WTC11 (cell line): ENCODE measurements around the gene SPHKAP.

Experiments
- NFYB ChIP-seq: sonication (generic); formaldehyde crosslinking; conservative IDR thresholded peaks from 2 replicates; pipeline ENCODE4 v1.8.0; 2022; ENCODE audit warnings: low read depth, missing genetic modification reagents
- NR2C2 ChIP-seq: sonication (generic); formaldehyde crosslinking; IDR thresholded peaks from 2 replicates; pipeline ENCODE4 v1.8.0; 2022; ENCODE audit warnings: mild to moderate bottlenecking, missing genetic modification reagents
- TP53 ChIP-seq: sonication (generic); formaldehyde crosslinking; IDR thresholded peaks from 2 replicates; pipeline ENCODE4 v1.8.1; 2023; ENCODE audit warnings: mild to moderate bottlenecking, missing genetic modification reagents
- ZNF138 ChIP-seq: sonication (generic); formaldehyde crosslinking; conservative IDR thresholded peaks from 2 replicates; pipeline ENCODE4 v1.8.1; 2022; ENCODE audit warnings: mild to moderate bottlenecking, moderate library complexity, missing genetic modification reagents
- ZNF263 ChIP-seq: sonication (generic); formaldehyde crosslinking; IDR thresholded peaks from 2 replicates; pipeline ENCODE4 v1.8.1; 2022; ENCODE audit warnings: low read depth, mild to moderate bottlenecking, moderate library complexity, missing genetic modification reagents
- TF ChIP-seq, protein P1 (sequence below): fragments of 200-600 bp; IDR thresholded peaks from 2 replicates; pipeline ENCODE4 v1.8.0; 2022; ENCODE audit warnings: antibody characterized with exemption
- TF ChIP-seq, protein P2 (sequence below): sonication (generic); formaldehyde crosslinking; IDR thresholded peaks from 2 replicates; pipeline ENCODE4 v1.8.0; 2023; ENCODE audit warnings: missing genetic modification reagents
- TF ChIP-seq, protein P3 (sequence below): sonication (generic); formaldehyde crosslinking; IDR thresholded peaks from 2 replicates; pipeline ENCODE4 v1.8.1; 2022; ENCODE audit warnings: low read depth, missing genetic modification reagents, borderline replicate concordance
- TF ChIP-seq, protein P4 (sequence below): fragments of 250-450 bp; sonication (Bioruptor Pico); IDR thresholded peaks from 2 replicates; pipeline ENCODE4 v2.1.2; 2022; ENCODE audit warnings: mild to moderate bottlenecking, moderate library complexity
- TF ChIP-seq, protein P5 (sequence below): sonication (generic); formaldehyde crosslinking; IDR thresholded peaks from 2 replicates; pipeline ENCODE4 v1.8.1; 2022; ENCODE audit warnings: mild to moderate bottlenecking, missing genetic modification reagents, moderate library complexity, borderline replicate concordance

DNA sequence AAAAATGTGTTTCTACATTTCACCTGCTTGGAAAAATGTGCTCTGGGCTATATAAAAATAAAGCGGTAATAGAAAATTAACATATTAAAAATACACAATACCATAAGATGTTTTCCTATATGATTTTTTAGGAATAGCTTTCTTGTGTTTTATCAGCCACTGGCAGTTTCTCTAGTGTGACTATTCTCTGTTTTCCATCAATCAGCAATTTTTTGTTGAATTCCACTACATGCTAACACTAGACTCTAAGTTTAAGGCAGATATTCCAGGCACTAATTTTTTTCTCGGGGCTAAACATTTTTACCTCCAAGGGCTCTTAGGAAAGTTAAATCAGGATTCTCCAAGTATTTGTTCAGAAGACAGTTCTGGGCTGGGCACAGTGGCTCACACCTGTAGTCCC lies 140.5 kb downstream of the SPHKAP start:
- TF ChIP-seq, protein P1, sequence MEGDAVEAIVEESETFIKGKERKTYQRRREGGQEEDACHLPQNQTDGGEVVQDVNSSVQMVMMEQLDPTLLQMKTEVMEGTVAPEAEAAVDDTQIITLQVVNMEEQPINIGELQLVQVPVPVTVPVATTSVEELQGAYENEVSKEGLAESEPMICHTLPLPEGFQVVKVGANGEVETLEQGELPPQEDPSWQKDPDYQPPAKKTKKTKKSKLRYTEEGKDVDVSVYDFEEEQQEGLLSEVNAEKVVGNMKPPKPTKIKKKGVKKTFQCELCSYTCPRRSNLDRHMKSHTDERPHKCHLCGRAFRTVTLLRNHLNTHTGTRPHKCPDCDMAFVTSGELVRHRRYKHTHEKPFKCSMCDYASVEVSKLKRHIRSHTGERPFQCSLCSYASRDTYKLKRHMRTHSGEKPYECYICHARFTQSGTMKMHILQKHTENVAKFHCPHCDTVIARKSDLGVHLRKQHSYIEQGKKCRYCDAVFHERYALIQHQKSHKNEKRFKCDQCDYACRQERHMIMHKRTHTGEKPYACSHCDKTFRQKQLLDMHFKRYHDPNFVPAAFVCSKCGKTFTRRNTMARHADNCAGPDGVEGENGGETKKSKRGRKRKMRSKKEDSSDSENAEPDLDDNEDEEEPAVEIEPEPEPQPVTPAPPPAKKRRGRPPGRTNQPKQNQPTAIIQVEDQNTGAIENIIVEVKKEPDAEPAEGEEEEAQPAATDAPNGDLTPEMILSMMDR: no peak
- TF ChIP-seq, protein P2, sequence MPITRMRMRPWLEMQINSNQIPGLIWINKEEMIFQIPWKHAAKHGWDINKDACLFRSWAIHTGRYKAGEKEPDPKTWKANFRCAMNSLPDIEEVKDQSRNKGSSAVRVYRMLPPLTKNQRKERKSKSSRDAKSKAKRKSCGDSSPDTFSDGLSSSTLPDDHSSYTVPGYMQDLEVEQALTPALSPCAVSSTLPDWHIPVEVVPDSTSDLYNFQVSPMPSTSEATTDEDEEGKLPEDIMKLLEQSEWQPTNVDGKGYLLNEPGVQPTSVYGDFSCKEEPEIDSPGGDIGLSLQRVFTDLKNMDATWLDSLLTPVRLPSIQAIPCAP (CRISPR knock-in tag): no peak
- TF ChIP-seq, protein P3, sequence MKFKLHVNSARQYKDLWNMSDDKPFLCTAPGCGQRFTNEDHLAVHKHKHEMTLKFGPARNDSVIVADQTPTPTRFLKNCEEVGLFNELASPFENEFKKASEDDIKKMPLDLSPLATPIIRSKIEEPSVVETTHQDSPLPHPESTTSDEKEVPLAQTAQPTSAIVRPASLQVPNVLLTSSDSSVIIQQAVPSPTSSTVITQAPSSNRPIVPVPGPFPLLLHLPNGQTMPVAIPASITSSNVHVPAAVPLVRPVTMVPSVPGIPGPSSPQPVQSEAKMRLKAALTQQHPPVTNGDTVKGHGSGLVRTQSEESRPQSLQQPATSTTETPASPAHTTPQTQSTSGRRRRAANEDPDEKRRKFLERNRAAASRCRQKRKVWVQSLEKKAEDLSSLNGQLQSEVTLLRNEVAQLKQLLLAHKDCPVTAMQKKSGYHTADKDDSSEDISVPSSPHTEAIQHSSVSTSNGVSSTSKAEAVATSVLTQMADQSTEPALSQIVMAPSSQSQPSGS (CRISPR knock-in tag): no peak
- no peak for TF ChIP-seq NR2C2
- TF ChIP-seq, protein P4, sequence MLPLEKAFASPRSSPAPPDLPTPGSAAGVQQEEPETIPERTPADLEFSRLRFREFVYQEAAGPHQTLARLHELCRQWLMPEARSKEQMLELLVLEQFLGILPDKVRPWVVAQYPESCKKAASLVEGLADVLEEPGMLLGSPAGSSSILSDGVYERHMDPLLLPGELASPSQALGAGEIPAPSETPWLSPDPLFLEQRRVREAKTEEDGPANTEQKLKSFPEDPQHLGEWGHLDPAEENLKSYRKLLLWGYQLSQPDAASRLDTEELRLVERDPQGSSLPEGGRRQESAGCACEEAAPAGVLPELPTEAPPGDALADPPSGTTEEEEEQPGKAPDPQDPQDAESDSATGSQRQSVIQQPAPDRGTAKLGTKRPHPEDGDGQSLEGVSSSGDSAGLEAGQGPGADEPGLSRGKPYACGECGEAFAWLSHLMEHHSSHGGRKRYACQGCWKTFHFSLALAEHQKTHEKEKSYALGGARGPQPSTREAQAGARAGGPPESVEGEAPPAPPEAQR (CRISPR knock-in tag): no peak
- TF ChIP-seq ZNF263 (CRISPR knock-in tag): no peak
- TF ChIP-seq, protein P5, sequence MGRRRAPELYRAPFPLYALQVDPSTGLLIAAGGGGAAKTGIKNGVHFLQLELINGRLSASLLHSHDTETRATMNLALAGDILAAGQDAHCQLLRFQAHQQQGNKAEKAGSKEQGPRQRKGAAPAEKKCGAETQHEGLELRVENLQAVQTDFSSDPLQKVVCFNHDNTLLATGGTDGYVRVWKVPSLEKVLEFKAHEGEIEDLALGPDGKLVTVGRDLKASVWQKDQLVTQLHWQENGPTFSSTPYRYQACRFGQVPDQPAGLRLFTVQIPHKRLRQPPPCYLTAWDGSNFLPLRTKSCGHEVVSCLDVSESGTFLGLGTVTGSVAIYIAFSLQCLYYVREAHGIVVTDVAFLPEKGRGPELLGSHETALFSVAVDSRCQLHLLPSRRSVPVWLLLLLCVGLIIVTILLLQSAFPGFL: no peak
- TF ChIP-seq TP53 (CRISPR knock-in tag): no peak
- no peak for TF ChIP-seq NFYB (CRISPR knock-in tag)
- TF ChIP-seq ZNF138 (CRISPR knock-in tag): no peak
